Adipocyte (in vitro differentiated cells): ENCODE measurements around the gene PDCD1LG2.
"Not testable (repeated sequence)": the region's sequence is repeated elsewhere in the genome, so short reads cannot be mapped to it uniquely, and the experiment has no call there.

Source experiments
- DNase-seq: peaks from one replicate; pipeline ENCODE4 v3.0.0-alpha.2; 2015; ENCODE audit warnings: low read depth
- H3K27me3 ChIP-seq: replicated peaks from 2 replicates; pipeline ENCODE4 v1.7.0; 2013; ENCODE audit warnings: mild to moderate bottlenecking, low read length, moderate library complexity; ENCODE audit not compliant: control insufficient read depth, insufficient read depth
- H3K36me3 ChIP-seq: 2 replicates; pipeline ENCODE4 v1.7.0; 2013; ENCODE audit warnings: low read length, mild to moderate bottlenecking, moderate library complexity; ENCODE audit not compliant: control insufficient read depth, insufficient read depth, severe bottlenecking
- H3K4me1 ChIP-seq: 2 replicates; pipeline ENCODE4 v1.7.0; 2013; ENCODE audit warnings: mild to moderate bottlenecking, low read length, moderate library complexity; ENCODE audit not compliant: control insufficient read depth, insufficient read depth
- H3K4me3 ChIP-seq: 2 replicates; pipeline ENCODE4 v1.7.0; 2013; ENCODE audit warnings: mild to moderate bottlenecking, low read length, moderate library complexity
- H3K9ac ChIP-seq: 2 replicates; pipeline ENCODE4 v1.7.0; 2013; ENCODE audit warnings: mild to moderate bottlenecking, low read length, moderate library complexity
- H3K9me3 ChIP-seq: 2 replicates; pipeline ENCODE4 v1.7.0; 2013; ENCODE audit warnings: mild to moderate bottlenecking, low read length, moderate library complexity; ENCODE audit not compliant: control insufficient read depth

Gene PDCD1LG2

DNA sequence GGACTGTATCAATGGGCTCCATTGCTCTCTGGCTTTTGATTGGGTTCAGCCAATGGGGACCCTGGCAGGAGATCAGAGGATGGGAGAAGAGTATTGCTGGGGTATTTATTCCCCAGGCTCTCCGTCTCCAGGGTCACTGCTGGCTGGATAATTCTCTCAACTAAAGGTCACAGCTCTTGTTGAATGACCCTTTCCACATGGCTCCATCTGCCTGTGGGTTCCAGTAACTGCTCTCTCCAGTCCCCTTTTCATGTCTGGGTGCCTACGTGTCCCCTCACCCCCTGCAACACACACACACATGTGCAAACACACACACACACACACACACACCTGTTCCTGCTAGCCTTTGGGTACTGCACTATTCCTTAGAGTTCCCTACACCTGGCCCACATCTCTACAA lies 64.7 kb downstream of the PDCD1LG2 start:
- DNase-seq, result no peak
- no peaks in the 10 kb centered on the region for H3K36me3 ChIP-seq
- H3K27me3 ChIP-seq, result no peaks in the 10 kb centered on the region
- H3K4me3 ChIP-seq, result no peak overlapping the region
- H3K9ac ChIP-seq, result no peak overlapping the region
- peaks cover 3% of the 10 kb centered on the region for H3K4me1 ChIP-seq
- no peaks in the 10 kb centered on the region for H3K9me3 ChIP-seq

DNA sequence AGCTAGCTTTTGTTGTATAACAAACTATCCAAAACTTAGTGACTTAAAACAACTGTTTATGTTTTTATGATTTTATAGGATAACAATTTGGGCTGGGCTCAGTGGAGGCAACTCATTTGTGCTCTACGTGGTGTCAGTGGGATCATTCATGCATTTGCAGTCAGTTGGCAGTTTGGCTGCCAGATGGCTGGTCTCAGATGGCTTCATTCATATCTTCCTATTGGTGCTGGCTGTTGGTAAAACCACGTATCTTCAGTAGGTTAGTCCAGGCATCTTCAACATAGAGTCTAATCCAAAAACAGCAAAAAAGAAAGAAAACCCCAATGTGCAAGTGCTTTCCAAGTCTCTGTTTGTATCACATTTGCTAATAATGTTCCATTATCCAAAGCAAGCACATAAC lies 66.9 kb downstream of the PDCD1LG2 start:
- Histone ChIP-seq H3K4me1 (no peaks in the 10 kb centered on the region), H3K9ac (no peak overlapping the region), H3K27me3 (no peaks in the 10 kb centered on the region), H3K36me3 (no peaks in the 10 kb centered on the region), H3K9me3 (no peaks in the 10 kb centered on the region), H3K4me3 (no peak overlapping the region)
- no peak for DNase-seq

DNA sequence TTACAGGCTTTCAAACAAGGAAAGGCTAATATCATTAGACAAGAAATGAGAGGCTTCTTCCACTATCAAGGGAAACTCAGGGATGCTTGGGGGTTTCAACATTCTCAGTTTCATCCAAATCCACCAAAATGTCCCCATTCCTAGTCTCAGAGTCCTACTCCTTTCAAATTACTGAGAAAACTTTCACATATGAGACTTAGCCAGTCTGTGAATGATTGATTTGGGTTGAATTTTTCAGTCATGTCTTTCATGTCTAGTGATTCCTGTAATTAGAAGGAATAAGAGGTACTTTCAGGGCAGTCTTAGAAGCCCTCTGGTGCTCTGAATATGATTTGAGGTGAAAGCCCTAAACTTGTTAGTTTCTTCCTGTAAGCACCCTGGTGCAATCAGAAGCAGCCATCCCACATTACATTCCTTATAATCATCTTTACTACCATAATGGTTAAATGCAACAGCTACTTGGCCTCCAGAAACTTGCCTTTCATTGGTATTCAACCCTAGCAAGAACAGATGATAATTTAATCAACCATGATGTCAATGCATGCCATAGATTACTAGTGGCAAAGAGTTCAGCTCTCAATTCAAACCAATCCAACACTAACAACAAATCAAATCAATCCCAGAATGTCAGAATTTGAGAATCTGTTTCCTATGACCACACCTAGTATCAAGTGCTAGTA lies 67.8 kb downstream of the PDCD1LG2 start:
- DNase-seq, result no peak
- Histone ChIP-seq H3K36me3 (no peaks in the 10 kb centered on the region), H3K4me1 (peaks cover 4% of the 10 kb centered on the region), H3K9ac (no peak overlapping the region), H3K4me3 (no peak overlapping the region), H3K27me3 (no peaks in the 10 kb centered on the region), H3K9me3 (no peaks in the 10 kb centered on the region)

DNA sequence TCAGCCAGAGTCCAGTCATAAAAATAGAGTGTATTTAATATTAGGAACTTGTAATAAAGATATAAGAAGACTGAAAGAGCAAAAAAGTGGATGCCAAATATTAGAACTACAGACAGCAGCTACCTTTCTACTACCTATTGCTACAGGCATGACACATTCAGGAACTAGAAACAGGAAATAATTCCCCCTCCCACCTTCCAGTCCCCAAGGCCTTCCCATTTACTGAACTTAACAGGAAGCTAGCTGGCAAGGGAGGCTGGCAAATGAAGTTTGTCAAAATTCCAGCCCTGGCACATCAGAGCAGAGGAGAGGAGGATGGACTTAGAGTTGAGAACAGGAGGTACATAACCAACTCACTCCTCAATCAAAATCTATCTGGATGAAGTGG lies 68.4 kb downstream of the PDCD1LG2 start:
- Histone ChIP-seq H3K36me3 (no peaks in the 10 kb centered on the region), H3K4me3 (no peak overlapping the region), H3K9ac (no peak overlapping the region), H3K4me1 (peaks cover 8% of the 10 kb centered on the region), H3K27me3 (no peaks in the 10 kb centered on the region), H3K9me3 (no peaks in the 10 kb centered on the region)
- DNase-seq, result no peak

GRCh38 chr9:5579881-5580280 lies 69.5 kb downstream of the PDCD1LG2 start:
- no peak overlapping the region for H3K4me3 ChIP-seq
- H3K36me3 ChIP-seq, result no peaks in the 10 kb centered on the region
- no peak overlapping the region for H3K9ac ChIP-seq
- no peaks in the 10 kb centered on the region for H3K27me3 ChIP-seq
- peak; percentile 42 for DNase-seq
- peaks cover 8% of the 10 kb centered on the region for H3K4me1 ChIP-seq
- no peaks in the 10 kb centered on the region for H3K9me3 ChIP-seq

GRCh38 chr9:5580650-5581049 lies 70.3 kb downstream of the PDCD1LG2 start:
- Histone ChIP-seq H3K36me3 (no peaks in the 10 kb centered on the region), H3K4me1 (peaks cover 8% of the 10 kb centered on the region), H3K9me3 (no peaks in the 10 kb centered on the region), H3K27me3 (no peaks in the 10 kb centered on the region), H3K9ac (no peak overlapping the region), H3K4me3 (no peak overlapping the region)
- DNase-seq, result no peak

DNA sequence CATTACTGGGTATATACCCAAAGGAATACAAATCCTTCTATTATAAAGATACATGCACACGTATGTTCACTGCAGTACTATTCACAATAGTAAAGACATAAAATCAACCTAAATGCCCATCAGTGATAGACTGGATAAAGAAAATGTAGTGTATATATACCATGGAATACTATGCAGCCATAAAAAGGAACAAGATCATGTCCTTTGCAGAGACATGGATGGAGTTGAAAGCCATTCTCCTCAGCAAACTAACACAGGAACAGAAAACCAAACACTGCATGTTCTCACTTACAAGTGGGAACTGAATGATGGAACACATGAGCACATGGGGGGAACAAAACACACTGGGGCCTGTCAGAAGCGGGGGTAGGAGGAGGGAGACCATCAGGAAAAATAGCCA lies 71.4 kb downstream of the PDCD1LG2 start:
- peaks cover 16% of the 10 kb centered on the region for H3K4me1 ChIP-seq
- not testable (repeated sequence) for DNase-seq, H3K36me3 ChIP-seq, H3K9ac ChIP-seq, H3K4me3 ChIP-seq, H3K27me3 ChIP-seq, H3K9me3 ChIP-seq

DNA sequence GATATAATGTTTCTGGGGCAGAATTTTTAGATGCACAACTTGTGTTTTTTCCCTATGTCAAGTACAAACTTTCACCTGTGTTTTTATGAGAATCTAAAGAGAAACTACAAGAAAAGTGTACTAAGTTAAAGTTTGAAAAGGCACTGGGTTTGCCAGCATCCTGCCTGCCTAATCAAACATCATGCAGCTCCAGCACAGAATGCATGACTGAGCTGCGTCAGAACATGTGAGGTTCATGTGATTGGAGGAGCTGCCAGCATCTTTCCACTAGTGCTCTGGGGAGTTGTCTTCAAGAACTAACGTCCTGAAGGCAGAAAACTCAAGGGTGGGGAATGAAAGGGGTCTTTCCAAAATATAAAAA lies 72.5 kb downstream of the PDCD1LG2 start:
- H3K4me1 ChIP-seq, result peaks cover 18% of the 10 kb centered on the region
- H3K9me3 ChIP-seq, result no peaks in the 10 kb centered on the region
- peak overlapping the region; percentile 54 for H3K4me3 ChIP-seq
- DNase-seq, result peak; percentile 71
- H3K27me3 ChIP-seq, result no peaks in the 10 kb centered on the region
- H3K9ac ChIP-seq, result no peak overlapping the region
- H3K36me3 ChIP-seq, result no peaks in the 10 kb centered on the region

DNA sequence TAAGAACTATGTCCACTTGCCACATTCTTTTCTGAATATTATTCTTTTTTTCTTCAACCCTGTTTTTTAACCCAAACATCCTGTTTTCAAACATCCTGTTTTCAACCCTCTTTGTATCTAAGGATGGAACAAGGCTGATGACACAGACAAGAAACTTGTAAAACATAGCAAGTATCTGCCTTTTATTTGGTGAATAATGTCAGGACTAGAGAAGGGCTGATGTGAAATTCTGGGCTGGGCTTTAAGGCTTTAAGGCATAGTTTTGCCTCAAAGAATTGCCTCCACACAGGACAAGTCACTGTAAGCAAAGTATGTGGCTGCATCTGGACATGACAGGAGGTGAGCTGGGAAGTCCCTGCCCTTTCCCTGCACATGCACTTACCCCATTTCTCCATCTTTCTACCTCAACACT lies 76.1 kb downstream of the PDCD1LG2 start:
- Histone ChIP-seq H3K27me3 (no peaks in the 10 kb centered on the region), H3K36me3 (no peaks in the 10 kb centered on the region), H3K9ac (no peak overlapping the region), H3K4me3 (no peak overlapping the region), H3K4me1 (peaks cover 18% of the 10 kb centered on the region), H3K9me3 (no peaks in the 10 kb centered on the region)
- peak; percentile 45 for DNase-seq

DNA sequence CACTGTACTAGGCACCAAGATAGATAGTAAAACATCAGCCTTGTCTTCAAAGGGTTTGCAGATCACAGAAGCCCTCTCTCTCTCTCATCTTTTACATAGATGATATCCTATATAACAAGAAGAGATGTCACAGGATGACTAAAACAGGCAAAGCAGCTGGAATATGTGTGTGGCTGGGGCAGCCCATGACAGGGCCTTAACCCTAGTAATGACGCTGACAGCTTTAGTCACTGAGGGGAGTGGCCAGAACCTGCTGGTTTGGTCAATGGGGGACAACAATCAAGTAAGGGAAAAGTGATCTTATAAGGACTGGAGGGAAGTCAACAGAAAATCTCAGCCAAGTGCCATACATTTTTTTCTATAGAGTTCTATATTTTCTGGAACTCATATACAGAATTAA lies 76.7 kb downstream of the PDCD1LG2 start:
- H3K9me3 ChIP-seq, result no peaks in the 10 kb centered on the region
- no peaks in the 10 kb centered on the region for H3K36me3 ChIP-seq
- no peak overlapping the region for H3K4me3 ChIP-seq
- DNase-seq, result peak; percentile 48
- peaks cover 18% of the 10 kb centered on the region for H3K4me1 ChIP-seq
- H3K9ac ChIP-seq, result no peak overlapping the region
- no peaks in the 10 kb centered on the region for H3K27me3 ChIP-seq

GRCh38 chr9:5592231-5592630 lies 81.9 kb downstream of the PDCD1LG2 start:
- DNase-seq, result no peak
- no peaks in the 10 kb centered on the region for H3K4me1 ChIP-seq
- H3K9ac ChIP-seq, result no peak overlapping the region
- no peaks in the 10 kb centered on the region for H3K36me3 ChIP-seq
- no peaks in the 10 kb centered on the region for H3K27me3 ChIP-seq
- no peak overlapping the region for H3K4me3 ChIP-seq
- no peaks in the 10 kb centered on the region for H3K9me3 ChIP-seq

DNA sequence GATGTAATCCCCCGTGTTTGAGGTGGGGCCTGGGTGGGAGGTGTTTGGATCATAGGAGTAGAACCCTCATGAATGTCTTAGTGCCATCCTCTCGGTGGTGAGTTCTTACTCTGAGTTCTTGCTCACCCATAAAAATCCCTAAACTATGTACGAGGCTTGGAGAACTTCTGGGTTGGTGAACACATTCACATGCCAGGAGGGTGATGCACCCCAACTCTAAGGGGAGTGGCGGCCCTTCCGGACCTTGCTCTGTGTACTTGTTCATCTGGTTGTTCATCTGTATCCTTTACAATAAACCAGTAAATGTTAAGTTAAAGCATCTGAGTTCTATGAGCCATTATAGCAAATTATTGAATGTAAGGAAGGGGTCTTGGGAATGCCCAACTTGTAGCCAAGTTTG lies 82.6 kb downstream of the PDCD1LG2 start:
- Histone ChIP-seq H3K36me3 (no peaks in the 10 kb centered on the region), H3K9ac (no peak overlapping the region), H3K9me3 (no peaks in the 10 kb centered on the region), H3K27me3 (no peaks in the 10 kb centered on the region), H3K4me3 (no peak overlapping the region), H3K4me1 (no peaks in the 10 kb centered on the region)
- no peak for DNase-seq
